WI38 (cell line): Measurements from ENCODE around the gene DNAJC1.
"Not testable (repeated sequence)": the region's sequence is repeated elsewhere in the genome, so short reads cannot be mapped to it uniquely, and the experiment has no call there.

Experiments
- H3K4me3 ChIP-seq: 2 replicates; pipeline ENCODE4 v1.5.1; 2011; ENCODE audit warnings: low read depth, mild to moderate bottlenecking, control low read depth, low read length
- TF ChIP-seq, protein P1 (sequence below): IDR thresholded peaks from 2 replicates; pipeline ENCODE4 v1.5.1; 2012; ENCODE audit warnings: low read depth, mild to moderate bottlenecking, control low read depth, low read length

The DNAJC1 gene

GRCh38 chr10:21823617-21824016 lies 179.9 kb downstream of the DNAJC1 start:
- TF ChIP-seq, protein P1, sequence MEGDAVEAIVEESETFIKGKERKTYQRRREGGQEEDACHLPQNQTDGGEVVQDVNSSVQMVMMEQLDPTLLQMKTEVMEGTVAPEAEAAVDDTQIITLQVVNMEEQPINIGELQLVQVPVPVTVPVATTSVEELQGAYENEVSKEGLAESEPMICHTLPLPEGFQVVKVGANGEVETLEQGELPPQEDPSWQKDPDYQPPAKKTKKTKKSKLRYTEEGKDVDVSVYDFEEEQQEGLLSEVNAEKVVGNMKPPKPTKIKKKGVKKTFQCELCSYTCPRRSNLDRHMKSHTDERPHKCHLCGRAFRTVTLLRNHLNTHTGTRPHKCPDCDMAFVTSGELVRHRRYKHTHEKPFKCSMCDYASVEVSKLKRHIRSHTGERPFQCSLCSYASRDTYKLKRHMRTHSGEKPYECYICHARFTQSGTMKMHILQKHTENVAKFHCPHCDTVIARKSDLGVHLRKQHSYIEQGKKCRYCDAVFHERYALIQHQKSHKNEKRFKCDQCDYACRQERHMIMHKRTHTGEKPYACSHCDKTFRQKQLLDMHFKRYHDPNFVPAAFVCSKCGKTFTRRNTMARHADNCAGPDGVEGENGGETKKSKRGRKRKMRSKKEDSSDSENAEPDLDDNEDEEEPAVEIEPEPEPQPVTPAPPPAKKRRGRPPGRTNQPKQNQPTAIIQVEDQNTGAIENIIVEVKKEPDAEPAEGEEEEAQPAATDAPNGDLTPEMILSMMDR: no peak
- H3K4me3 ChIP-seq: no peak overlapping the region

GRCh38 chr10:21822273-21822672 lies 181.3 kb downstream of the DNAJC1 start:
- H3K4me3 ChIP-seq: not testable (repeated sequence)

GRCh38 chr10:21820952-21821351 lies 182.6 kb downstream of the DNAJC1 start:
- TF ChIP-seq, protein P1: no peak
- no peak overlapping the region for H3K4me3 ChIP-seq

GRCh38 chr10:21818416-21818815 lies 185.1 kb downstream of the DNAJC1 start:
- H3K4me3 ChIP-seq: not testable (repeated sequence)

GRCh38 chr10:21814866-21815265 lies 188.7 kb downstream of the DNAJC1 start:
- no peak overlapping the region for H3K4me3 ChIP-seq
- TF ChIP-seq, protein P1: no peak

GRCh38 chr10:21813946-21814345 lies 189.6 kb downstream of the DNAJC1 start:
- no peak overlapping the region for H3K4me3 ChIP-seq
- TF ChIP-seq, protein P1: no peak

GRCh38 chr10:21811245-21811585 lies 192.3 kb downstream of the DNAJC1 start:
- TF ChIP-seq, protein P1: no peak

GRCh38 chr10:21810582-21811244 lies 192.8 kb downstream of the DNAJC1 start:
- TF ChIP-seq, protein P1: no peak
- no peak overlapping the region for H3K4me3 ChIP-seq

More at GRCh38 chr10:21811245-21811585, 192.3 kb downstream of the DNAJC1 start:
- no peak overlapping the region for H3K4me3 ChIP-seq
